Lung microvascular endothelial cell (primary cell): Measurements from ENCODE around the gene SV2A. TPM values are rescaled to one million over a fixed set of nuclear protein-coding genes. Genes with fewer than 3 reads are reported as not detected.

Experiments
- total RNA-seq: library from RNA; depleted of rRNA; stranded (reverse); fragments of >200 nt; gene quantifications from 2 replicates; pipeline ENCODE4 v1.2.1, GENCODE V29; 2014

SV2A gene
- total RNA-seq, 1 donor from 2014 or later, result 2.8 TPM

Other genes starting within 250 kb of the SV2A start
- not detected in 2 replicates for gene FCGR1A, start 135.2 kb downstream of the SV2A start, total RNA-seq
- 5.4 and 7.5 TPM in 2 replicates for gene BOLA1, start 18.3 kb downstream of the SV2A start, total RNA-seq
- gene SF3B4, start 10.0 kb upstream of the SV2A start, total RNA-seq, result 7.5 and 8.3 TPM in 2 replicates
- gene MTMR11, start 19.0 kb upstream of the SV2A start, total RNA-seq, result 0.40 and 0.87 TPM in 2 replicates
- gene OTUD7B, start 92.9 kb upstream of the SV2A start, total RNA-seq, result 8.5 and 11.3 TPM in 2 replicates
- 14.8 and 21.0 TPM in 2 replicates for gene VPS45, start 149.9 kb upstream of the SV2A start, total RNA-seq
- gene PLEKHO1, start 232.1 kb upstream of the SV2A start, total RNA-seq, result 39.0 and 57.5 TPM in 2 replicates